Liver (tissue), 3 donors: ENCODE measurements around the gene PSORS1C1.

ENCODE experiments used
- EGR1 ChIP-seq, 2 donors: IDR thresholded peaks; 2 replicates each; pipeline ENCODE4 v1.6.1; 2016 to 2018; ENCODE audit warnings: antibody characterized with exemption in 2 of 2, low read depth in 2 of 2
- FOXA2 ChIP-seq: IDR thresholded peaks from 2 replicates; pipeline ENCODE4 v1.6.1; 2016; ENCODE audit warnings: antibody characterized with exemption
- GABPA ChIP-seq, 2 donors: IDR thresholded peaks in 1 of 2; conservative IDR thresholded peaks in 1 of 2; 2 replicates each; pipeline ENCODE4 v1.6.1; 2016; ENCODE audit warnings: antibody characterized with exemption in 2 of 2, mild to moderate bottlenecking in 1 of 2, moderate library complexity in 1 of 2
- HNF4A ChIP-seq, 2 donors: conservative IDR thresholded peaks; 2 replicates each; pipeline ENCODE4 v1.6.1; 2016; ENCODE audit warnings: antibody characterized with exemption in 2 of 2, mild to moderate bottlenecking in 2 of 2
- JUND ChIP-seq, 2 donors: IDR thresholded peaks; 2 replicates each; pipeline ENCODE4 v1.6.1; 2016; ENCODE audit warnings: antibody characterized with exemption in 2 of 2
- NR2F2 ChIP-seq: IDR thresholded peaks from 2 replicates; pipeline ENCODE4 v1.6.1; 2016; ENCODE audit warnings: antibody characterized with exemption
- RAD21 ChIP-seq, 2 donors: IDR thresholded peaks; 2 replicates each; pipeline ENCODE4 v1.6.1; 2016; ENCODE audit warnings: antibody characterized with exemption in 2 of 2, mild to moderate bottlenecking in 2 of 2
- SP1 ChIP-seq: IDR thresholded peaks from 2 replicates; pipeline ENCODE4 v1.6.1; 2018; ENCODE audit warnings: antibody characterized with exemption, mild to moderate bottlenecking
- TAF1 ChIP-seq: conservative IDR thresholded peaks from 2 replicates; pipeline ENCODE4 v1.6.1; 2016; ENCODE audit warnings: antibody characterized with exemption, mild to moderate bottlenecking
- TF ChIP-seq, protein P1 (sequence below): fragments of 150-350 bp; IDR thresholded peaks from 2 replicates; pipeline ENCODE4 v1.5.1; 2017; ENCODE audit warnings: improper control_type of control experiment, low read depth, low read length; ENCODE audit not compliant: missing input control
- TF ChIP-seq, protein P2 (sequence below): IDR thresholded peaks from 2 replicates; pipeline ENCODE4 v1.6.1; 2016; ENCODE audit warnings: antibody characterized with exemption
- TF ChIP-seq, protein P3 (sequence below): IDR thresholded peaks from 2 replicates; pipeline ENCODE4 v1.6.1; 2016; ENCODE audit warnings: antibody characterized with exemption, mild to moderate bottlenecking
- TF ChIP-seq, protein P4 (sequence below): IDR thresholded peaks from 2 replicates; pipeline ENCODE4 v1.6.1; 2016; ENCODE audit warnings: antibody characterized with exemption
- donor health status: healthy.
- donor health status: healthy.

DNA sequence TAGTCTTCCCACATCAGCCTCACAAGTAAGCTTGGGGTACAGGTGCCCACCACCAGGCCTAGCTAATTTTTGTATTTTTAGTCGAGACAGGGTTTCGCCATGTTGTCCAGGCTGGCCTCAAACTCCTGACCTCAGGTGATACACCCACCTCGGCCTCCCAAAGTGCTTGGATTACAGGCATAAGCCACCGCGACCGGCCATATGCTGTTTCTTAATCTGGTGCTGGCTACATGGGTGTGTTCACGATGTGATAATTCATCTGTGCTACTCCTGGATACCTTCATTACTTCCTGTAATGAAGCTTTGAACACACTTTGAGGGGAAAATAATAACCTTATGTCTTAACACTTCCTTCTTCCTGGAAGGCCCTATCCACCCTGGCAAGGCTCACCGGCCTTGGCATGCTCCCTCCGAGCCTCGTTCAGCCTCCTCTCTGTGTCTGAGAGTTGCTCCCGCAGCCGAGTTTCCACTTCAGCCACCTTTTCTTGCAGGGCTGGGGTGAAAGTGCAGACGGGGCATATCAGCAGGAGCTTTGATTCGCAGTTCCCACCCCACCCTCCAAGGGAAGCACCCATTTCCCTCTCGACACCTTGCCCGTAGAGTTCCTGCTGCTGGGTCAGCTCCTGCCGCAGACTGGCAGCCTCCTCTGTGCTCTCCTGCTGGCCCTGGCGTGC is 29.8 kb downstream of the PSORS1C1 start:
- no peak for TF ChIP-seq RAD21 (IDR thresholded peaks at IDR 0.05)
- TF ChIP-seq HNF4A (conservative IDR thresholded peaks at IDR 0.05), result no peak
- TF ChIP-seq, protein P1, sequence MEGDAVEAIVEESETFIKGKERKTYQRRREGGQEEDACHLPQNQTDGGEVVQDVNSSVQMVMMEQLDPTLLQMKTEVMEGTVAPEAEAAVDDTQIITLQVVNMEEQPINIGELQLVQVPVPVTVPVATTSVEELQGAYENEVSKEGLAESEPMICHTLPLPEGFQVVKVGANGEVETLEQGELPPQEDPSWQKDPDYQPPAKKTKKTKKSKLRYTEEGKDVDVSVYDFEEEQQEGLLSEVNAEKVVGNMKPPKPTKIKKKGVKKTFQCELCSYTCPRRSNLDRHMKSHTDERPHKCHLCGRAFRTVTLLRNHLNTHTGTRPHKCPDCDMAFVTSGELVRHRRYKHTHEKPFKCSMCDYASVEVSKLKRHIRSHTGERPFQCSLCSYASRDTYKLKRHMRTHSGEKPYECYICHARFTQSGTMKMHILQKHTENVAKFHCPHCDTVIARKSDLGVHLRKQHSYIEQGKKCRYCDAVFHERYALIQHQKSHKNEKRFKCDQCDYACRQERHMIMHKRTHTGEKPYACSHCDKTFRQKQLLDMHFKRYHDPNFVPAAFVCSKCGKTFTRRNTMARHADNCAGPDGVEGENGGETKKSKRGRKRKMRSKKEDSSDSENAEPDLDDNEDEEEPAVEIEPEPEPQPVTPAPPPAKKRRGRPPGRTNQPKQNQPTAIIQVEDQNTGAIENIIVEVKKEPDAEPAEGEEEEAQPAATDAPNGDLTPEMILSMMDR, result no peak
- TF ChIP-seq, protein P2, sequence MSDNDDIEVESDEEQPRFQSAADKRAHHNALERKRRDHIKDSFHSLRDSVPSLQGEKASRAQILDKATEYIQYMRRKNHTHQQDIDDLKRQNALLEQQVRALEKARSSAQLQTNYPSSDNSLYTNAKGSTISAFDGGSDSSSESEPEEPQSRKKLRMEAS, result no peak
- no peak for TF ChIP-seq EGR1 (IDR thresholded peaks at IDR 0.05; ENCODE audit: low read depth in 2 of 2)
- TF ChIP-seq JUND (IDR thresholded peaks at IDR 0.05), result no peak
- TF ChIP-seq, protein P3, sequence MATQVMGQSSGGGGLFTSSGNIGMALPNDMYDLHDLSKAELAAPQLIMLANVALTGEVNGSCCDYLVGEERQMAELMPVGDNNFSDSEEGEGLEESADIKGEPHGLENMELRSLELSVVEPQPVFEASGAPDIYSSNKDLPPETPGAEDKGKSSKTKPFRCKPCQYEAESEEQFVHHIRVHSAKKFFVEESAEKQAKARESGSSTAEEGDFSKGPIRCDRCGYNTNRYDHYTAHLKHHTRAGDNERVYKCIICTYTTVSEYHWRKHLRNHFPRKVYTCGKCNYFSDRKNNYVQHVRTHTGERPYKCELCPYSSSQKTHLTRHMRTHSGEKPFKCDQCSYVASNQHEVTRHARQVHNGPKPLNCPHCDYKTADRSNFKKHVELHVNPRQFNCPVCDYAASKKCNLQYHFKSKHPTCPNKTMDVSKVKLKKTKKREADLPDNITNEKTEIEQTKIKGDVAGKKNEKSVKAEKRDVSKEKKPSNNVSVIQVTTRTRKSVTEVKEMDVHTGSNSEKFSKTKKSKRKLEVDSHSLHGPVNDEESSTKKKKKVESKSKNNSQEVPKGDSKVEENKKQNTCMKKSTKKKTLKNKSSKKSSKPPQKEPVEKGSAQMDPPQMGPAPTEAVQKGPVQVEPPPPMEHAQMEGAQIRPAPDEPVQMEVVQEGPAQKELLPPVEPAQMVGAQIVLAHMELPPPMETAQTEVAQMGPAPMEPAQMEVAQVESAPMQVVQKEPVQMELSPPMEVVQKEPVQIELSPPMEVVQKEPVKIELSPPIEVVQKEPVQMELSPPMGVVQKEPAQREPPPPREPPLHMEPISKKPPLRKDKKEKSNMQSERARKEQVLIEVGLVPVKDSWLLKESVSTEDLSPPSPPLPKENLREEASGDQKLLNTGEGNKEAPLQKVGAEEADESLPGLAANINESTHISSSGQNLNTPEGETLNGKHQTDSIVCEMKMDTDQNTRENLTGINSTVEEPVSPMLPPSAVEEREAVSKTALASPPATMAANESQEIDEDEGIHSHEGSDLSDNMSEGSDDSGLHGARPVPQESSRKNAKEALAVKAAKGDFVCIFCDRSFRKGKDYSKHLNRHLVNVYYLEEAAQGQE, result no peak
- TF ChIP-seq, protein P4, sequence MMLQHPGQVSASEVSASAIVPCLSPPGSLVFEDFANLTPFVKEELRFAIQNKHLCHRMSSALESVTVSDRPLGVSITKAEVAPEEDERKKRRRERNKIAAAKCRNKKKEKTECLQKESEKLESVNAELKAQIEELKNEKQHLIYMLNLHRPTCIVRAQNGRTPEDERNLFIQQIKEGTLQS, result no peak
- no peak for TF ChIP-seq TAF1
- no peak for TF ChIP-seq NR2F2
- no peak for TF ChIP-seq SP1
- TF ChIP-seq GABPA (IDR thresholded peaks at IDR 0.05 in 1 of 2, conservative IDR thresholded peaks at IDR 0.05 in 1 of 2), result no peak
- no peak for TF ChIP-seq FOXA2
